ENCODE data around the gene FLOT1. TPM values are rescaled to one million over a fixed set of nuclear protein-coding genes. Genes with fewer than 3 reads are reported as not detected.

Gene FLOT1
- polyA plus RNA-seq, 1 donor (not counting 4 experiments of a cell fraction or from before 2014, with no cell fraction given) = 21.6 TPM

- FAIRE-seq = no peak
Observed at GRCh38 chr6:30682143-30683117, 60.1 kb downstream of the FLOT1 start.

GRCh38 chr6:30681766-30682142, 60.7 kb downstream of the FLOT1 start:
- no peaks in the 10 kb centered on the region for H3K9me3 ChIP-seq (ENCODE audit: control insufficient read depth, low read depth, low read length)
- no peak for DNase-seq (ENCODE audit: low read depth, low spot score)
- peak overlapping the region; percentile 94 for H3K27ac ChIP-seq (ENCODE audit: control insufficient read depth, insufficient read depth, low read length)
- peaks cover 82% of the 10 kb centered on the region for H3K79me2 ChIP-seq (ENCODE audit: control insufficient read depth, insufficient read depth, low read length)
- no peak overlapping the region for H2AFZ ChIP-seq (ENCODE audit: control insufficient read depth, low read length)
- dilution Hi-C loops (cut with MboI; ENCODE audit: extremely low pct_ligation_motif_present, low sequenced_read_pairs) = no loop called here
- no peaks in the 10 kb centered on the region for H3K9me1 ChIP-seq (ENCODE audit: control insufficient read depth, extremely low read depth, insufficient read depth, low read length)
- peak overlapping the region; percentile 100 for H3K4me2 ChIP-seq (ENCODE audit: control insufficient read depth, extremely low read depth, insufficient read depth, low read depth, low read length)
- H3K36me3 ChIP-seq (ENCODE audit: control insufficient read depth in 2 of 2, extremely low read depth in 1 of 2, insufficient read depth in 2 of 2, low read length in 2 of 2) = peaks cover 21 to 50% of the 10 kb centered on the region in 2 experiments
- H3K4me3 ChIP-seq (ENCODE audit: control insufficient read depth in 2 of 3, extremely low read depth in 1 of 3, insufficient read depth in 2 of 3, low read depth in 1 of 3, low read length in 3 of 3) = peak overlapping the region; percentile 68 to 94 (median 82)
- H3K4me1 ChIP-seq (ENCODE audit: control insufficient read depth, extremely low read depth, insufficient read depth, low read length) = peaks cover 29% of the 10 kb centered on the region
- H3K27me3 ChIP-seq (ENCODE audit: control insufficient read depth, extremely low read depth, insufficient read depth, low read length) = no peaks in the 10 kb centered on the region
- peaks cover 32% of the 10 kb centered on the region for H4K20me1 ChIP-seq (ENCODE audit: control insufficient read depth, extremely low read depth, insufficient read depth, low read length)
- TF ChIP-seq EZH2 (IDR thresholded peaks at IDR 0.05; ENCODE audit: low read length) (no peak), CTCF (optimal IDR thresholded peaks at IDR 0.05 in 1 of 3, IDR thresholded peaks at IDR 0.05 in 1 of 3, conservative IDR thresholded peaks at IDR 0.05 in 1 of 3; ENCODE audit: extremely low read depth in 1 of 3, insufficient read depth in 2 of 3, low read length in 3 of 3) (no peak)
- FAIRE-seq = no peak
- H3K9ac ChIP-seq (ENCODE audit: control insufficient read depth, extremely low read depth, insufficient read depth, low read length) = peak overlapping the region; percentile 97

More at GRCh38 chr6:30682143-30683117, 60.1 kb downstream of the FLOT1 start:
- Histone ChIP-seq H3K9me3 (ENCODE audit: control insufficient read depth, low read depth, low read length) (no peaks in the 10 kb centered on the region), H3K4me1 (ENCODE audit: control insufficient read depth, extremely low read depth, insufficient read depth, low read length) (peaks cover 29% of the 10 kb centered on the region), H3K4me2 (ENCODE audit: control insufficient read depth, extremely low read depth, insufficient read depth, low read depth, low read length) (peak overlapping the region; percentile 100), H3K4me3 (ENCODE audit: control insufficient read depth in 2 of 3, extremely low read depth in 1 of 3, insufficient read depth in 2 of 3, low read depth in 1 of 3, low read length in 3 of 3) (peak overlapping the region; percentile 68 to 94 (median 82)), H4K20me1 (ENCODE audit: control insufficient read depth, extremely low read depth, insufficient read depth, low read length) (peaks cover 29% of the 10 kb centered on the region), H3K36me3 (ENCODE audit: control insufficient read depth in 2 of 2, extremely low read depth in 1 of 2, insufficient read depth in 2 of 2, low read length in 2 of 2) (peaks cover 17 to 43% of the 10 kb centered on the region in 2 experiments), H3K27me3 (ENCODE audit: control insufficient read depth, extremely low read depth, insufficient read depth, low read length) (no peaks in the 10 kb centered on the region), H2AFZ (ENCODE audit: control insufficient read depth, low read length) (no peak overlapping the region), H3K27ac (ENCODE audit: control insufficient read depth, insufficient read depth, low read length) (peak overlapping the region; percentile 94), H3K9me1 (ENCODE audit: control insufficient read depth, extremely low read depth, insufficient read depth, low read length) (no peaks in the 10 kb centered on the region), H3K79me2 (ENCODE audit: control insufficient read depth, insufficient read depth, low read length) (peaks cover 84% of the 10 kb centered on the region), H3K9ac (ENCODE audit: control insufficient read depth, extremely low read depth, insufficient read depth, low read length) (peak overlapping the region; percentile 97)
- DNase-seq (ENCODE audit: low read depth, low spot score) = no peak
- dilution Hi-C loops (cut with MboI; ENCODE audit: extremely low pct_ligation_motif_present, low sequenced_read_pairs) = no loop called here
- TF ChIP-seq CTCF (optimal IDR thresholded peaks at IDR 0.05 in 1 of 3, IDR thresholded peaks at IDR 0.05 in 1 of 3, conservative IDR thresholded peaks at IDR 0.05 in 1 of 3; ENCODE audit: extremely low read depth in 1 of 3, insufficient read depth in 2 of 3, low read length in 3 of 3) (no peak), EZH2 (IDR thresholded peaks at IDR 0.05; ENCODE audit: low read length) (no peak)

Data from keratinocyte (primary cell).